ENCODE results near the gene GPR137C.
"Not testable (repeated sequence)": the region's sequence is repeated elsewhere in the genome, so short reads cannot be mapped to it uniquely, and the experiment has no call there.

GPR137C gene

DNA sequence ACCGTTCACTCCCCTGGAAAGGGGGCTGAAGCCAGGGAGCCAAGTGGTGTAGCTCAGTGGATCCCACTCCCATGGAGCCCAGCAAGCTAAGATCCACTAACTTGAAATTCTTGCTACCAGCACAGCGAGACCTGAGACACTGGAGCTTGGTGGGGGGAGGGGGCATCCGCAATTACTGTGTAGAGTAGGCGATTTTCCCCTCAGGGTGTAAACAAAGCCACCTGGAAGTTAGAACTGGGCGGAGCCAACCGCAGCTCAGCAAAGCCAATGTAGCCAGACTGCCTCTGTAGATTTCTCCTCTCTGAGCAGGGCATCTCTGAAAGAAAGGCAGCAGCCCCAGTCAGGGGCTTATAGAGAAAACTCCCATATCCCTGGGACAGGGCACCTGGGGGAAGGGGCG, 15.8 kb downstream of the GPR137C start:
- DNase-seq, result not testable (repeated sequence)

DNA sequence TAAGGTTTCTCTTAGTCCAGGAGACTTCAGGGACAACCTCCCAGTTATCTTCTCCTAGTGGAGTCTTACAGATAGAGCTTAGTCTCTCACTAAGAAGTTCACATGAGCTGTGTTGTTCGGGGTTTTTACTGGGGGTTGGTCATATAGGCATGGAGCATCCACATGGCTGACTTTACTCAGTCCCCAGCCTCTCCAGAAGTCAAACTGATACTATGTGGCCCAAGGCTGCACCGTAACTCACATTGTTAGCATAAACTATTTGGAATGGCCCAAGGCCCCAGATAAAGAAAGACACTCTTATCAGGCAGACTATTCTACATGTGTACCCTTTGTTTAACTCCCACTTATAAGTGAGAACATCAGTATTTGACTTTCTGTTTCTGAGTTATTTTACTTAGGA, 23.2 kb downstream of the GPR137C start:
- DNase-seq, result no peak

DNA sequence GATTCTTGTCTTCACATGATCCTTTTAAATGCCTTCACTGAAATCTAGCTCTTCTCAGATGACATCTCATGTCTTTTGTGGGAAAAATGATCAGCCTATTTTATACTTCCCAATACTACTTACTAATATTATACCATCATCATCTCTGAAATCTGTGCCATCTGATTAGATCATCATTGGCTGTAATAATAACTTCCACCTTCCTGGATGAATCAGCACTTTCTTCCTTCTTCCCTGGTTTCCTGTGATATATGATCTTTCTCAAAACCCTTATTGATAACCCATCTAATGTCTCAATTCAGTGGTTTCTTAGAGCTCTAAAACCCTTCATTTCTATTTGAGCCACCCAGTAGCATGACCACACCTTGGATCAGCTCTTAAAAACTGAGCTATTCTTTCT, 30.9 kb downstream of the GPR137C start:
- DNase-seq, result no peak

DNA sequence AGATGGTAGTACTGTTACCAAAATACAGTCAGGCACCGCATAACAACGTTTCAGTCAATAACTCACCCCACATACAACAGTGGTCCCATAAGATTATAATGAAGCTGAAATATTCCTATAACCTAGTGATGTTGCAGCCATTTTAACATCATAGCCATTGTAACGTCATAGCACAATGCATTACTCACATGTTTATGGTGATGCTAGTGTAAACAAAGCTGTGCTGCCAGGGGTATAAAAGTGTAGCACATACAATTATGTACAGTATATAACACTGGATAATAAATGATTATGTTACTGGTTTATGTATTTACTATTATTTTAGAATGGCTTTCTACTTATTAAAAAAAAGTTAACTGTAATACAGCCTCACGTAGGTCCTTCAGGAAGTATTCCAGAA, 37.0 kb downstream of the GPR137C start:
- DNase-seq, result no peak

DNA sequence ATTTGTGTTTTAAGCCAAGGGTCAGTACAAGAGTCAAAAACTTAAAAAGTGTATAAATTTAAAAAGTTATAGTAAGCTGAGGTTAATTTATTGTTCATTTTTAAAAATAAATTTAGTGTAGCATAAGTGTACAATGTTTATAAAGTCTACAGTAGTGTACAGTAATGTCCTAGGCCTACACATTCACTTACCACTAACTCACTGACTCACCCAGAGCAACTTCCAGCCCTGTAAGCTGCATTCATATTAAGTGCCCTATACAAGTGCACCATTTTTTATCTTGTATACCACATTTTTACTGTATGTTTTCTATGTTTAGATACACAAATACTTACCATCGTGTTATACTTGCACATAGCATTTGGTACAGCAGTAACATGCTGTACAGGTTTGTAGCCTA, 37.7 kb downstream of the GPR137C start:
- DNase-seq, result no peak

DNA sequence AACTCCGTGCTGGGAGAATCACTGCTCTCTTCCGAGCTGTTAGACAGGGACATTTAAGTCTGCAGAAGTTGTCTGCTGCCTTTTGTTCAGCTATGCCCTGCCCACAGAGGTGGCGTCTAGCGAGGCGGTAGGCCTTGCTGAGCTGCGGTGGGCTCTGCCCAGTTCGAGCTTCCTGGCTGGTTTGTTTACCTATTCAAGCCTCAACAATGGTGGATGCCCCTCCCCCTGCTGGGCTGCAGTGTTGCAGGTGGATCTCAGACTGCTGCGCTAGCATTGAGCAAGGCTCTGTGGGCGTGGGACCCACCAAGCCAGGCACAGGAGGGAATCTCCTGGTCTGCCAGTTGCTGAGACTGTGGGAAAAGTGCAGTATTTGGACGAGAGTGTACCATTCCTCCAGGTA, 43.7 kb downstream of the GPR137C start:
- DNase-seq, result no peak

DNA sequence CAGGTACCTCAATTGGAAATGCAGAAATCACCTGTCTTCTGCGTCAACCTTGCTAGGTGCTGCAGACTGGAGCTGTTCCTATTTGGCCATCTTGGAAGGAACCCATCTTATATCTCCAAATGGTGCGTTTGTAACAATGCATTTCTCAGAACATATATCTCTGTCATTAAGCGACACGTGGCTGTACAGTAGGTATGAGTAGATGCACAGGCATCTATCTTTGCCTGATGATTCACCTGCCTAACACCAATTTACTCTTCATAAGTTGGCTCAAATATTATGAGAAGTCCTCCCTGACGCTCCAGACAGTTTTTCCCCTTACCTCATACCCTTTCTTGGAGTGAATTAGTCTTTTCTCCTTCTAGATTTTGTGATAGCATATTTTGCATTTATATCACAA, 44.2 kb downstream of the GPR137C start:
- no peak for DNase-seq

DNA sequence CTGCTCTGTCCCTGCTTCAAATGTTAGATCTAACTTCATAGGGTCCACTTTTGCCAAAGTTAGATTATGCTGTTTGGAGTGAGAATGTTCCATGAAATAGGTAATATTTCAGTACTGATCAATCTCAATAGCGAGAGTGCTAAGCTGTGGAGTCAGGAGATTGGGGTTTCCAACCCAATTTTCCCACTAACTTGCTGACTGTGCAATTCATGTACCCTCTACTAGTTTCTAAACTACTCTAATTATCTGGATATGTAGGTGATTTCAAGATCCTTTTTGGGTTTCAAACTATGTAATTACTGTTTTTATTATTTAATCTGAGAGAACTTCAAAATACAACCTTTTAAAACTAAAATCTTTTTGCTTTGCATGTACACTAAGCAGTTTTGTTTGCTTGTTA, 45.9 kb downstream of the GPR137C start:
- DNase-seq, result no peak

DNA sequence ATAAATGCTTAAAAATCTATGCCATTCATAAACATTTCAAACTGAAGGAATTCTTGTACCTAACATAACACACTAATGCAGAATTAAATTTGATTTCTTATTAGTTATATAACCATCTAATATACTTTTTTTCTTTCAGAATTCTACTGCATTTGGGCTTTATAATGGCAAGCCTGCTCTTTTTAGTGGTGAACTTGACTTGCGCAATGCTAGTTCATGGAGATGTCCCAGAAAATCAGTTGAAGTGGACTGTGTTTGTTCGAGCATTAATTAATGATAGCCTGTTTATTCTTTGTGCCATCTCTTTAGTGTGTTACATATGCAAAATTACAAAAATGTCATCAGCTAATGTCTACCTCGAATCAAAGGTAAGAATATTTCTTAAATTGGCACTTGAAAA, 47.3 kb downstream of the GPR137C start:
- DNase-seq, result no peak

DNA sequence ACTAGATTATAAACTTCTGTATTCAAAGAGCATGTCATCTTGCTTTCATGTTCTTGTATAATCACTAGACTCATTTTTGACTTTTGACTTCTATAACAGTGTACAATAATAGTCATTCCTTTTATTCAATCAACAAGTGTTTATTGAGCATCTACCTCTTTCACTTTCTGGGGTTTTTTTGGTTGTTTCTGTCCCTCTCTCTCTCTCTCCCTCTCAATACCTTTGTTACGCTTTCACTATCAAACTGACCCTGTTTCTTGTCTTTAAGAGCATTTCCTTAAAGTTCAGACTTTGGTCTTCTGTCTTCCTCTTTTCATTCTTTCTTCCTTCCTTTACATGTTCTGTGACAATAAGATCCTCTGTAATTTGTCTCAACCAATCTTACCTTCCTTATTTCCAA, 49.5 kb downstream of the GPR137C start:
- no peak for DNase-seq

DNA sequence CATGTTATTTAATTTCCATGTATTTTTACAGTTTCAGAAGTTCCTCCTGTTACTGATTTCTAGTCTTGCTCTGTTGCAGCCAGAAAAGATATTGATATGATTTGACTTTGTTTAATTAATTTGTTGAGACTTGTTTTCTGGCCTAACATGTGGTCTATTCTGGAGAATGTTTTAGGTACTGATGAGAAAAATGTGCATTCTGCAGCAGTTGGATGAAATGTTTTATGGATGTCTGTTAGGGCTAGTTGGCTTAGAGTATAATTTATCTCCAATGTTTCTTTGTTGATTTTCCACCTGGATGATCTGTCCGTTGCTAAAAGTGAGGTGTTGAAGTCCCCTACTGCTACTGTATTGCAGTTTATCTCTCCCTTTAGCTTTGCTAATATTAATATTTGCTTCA, 54.4 kb downstream of the GPR137C start:
- no peak for DNase-seq

DNA sequence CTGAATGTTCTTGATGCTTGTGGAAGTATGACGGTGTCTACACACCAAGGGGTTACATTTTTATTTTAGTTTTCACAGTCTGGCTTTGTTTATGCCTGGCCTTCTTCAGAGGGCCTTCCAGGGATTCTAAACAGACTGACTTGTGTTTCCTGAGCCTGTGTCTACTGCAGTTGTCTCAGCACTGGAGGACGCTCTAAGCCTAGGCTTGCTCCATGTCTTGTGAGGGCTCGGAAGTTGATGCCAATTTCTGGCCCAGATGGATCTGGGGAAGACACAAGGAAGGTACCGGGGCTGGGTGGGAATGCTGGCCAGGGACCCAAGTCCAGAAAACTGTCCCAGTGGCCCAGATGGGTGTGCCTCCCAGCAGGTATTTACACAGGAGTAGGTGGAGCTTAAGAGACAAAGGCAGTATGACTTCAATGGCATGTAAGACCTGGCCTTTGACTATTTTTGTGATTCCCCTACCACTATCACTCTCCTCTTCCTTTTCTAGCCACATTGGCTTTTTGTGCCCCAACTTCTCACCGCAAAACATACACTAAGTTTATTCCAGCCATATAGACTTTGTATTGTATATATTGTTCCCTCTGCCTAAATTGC, 56.9 kb downstream of the GPR137C start:
- DNase-seq, result no peak

DNA sequence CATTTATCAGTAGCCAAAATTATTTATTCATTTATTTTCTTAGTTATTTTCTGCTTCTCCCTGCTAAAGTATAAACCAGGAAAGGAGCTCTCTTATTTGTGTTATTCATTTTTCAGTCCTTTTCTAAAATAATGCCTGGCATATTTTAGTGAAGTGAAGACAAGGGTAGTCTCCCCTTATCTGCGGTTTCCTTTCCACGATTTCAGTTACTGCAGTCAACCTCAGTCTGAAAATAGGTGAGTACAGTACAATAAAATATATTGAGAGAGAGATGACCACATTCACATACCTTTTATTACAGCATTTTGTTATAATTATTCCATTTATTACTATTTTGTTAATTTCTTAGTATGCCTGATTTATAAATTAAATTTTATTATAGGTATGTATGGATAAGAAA, 57.6 kb downstream of the GPR137C start:
- no peak for DNase-seq

DNA sequence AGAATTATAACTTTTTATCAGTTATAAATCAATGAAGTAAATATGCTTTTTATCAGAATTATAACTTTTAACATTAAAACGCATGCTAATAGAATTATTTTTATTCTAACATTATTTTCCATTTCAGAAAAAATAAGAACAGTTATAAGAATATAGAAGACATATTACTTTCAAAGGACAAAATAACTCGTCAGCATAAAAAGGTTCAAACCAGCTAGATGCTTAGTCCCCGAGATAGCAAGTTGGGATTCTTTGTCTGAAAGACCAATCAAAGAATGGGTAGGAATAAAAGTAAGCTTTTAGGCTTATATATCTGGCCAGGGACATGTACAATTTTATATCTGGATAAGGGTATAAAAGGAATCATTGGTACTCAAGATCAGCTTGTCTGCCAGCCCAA, 66.0 kb downstream of the GPR137C start:
- no peak for DNase-seq

DNA sequence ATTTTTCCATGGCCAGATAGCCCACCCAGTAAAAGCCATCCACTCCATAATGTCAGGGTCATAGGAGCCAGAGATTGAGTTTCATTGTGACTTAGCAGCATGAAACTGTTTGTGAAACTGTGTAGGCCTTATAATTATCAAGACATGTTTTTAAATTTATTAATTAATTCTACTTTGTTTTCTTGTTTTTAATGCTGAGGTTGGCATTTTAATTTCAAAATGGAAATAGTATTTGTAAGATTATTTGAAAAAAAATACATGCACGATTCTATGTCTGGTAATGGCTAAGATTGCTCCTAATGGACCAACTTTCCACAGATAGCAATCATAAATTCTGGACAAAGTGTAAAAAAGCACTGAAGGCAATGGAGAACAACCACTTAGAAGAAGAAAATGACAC, 67.1 kb downstream of the GPR137C start:
- no peak for DNase-seq

DNA sequence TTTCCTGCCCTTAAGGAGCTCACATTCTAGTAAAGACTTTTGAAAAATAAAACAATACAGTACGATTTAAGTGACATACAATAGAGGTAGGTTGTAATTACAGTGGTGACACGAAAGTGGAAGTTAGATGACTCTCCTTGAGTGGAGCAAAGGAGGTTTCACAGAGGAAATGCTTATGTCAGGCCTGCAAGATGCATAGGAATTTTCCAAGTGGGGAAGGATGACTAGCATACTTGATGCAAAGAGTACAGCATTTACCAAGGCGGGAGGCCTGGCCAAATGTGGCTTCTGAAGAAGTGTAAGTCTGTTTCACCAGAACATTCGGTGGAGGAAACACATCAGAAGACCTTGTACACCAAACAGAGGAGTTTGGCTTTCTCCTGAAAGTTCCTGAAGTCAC, 87.5 kb downstream of the GPR137C start:
- DNase-seq, result no peak

DNA sequence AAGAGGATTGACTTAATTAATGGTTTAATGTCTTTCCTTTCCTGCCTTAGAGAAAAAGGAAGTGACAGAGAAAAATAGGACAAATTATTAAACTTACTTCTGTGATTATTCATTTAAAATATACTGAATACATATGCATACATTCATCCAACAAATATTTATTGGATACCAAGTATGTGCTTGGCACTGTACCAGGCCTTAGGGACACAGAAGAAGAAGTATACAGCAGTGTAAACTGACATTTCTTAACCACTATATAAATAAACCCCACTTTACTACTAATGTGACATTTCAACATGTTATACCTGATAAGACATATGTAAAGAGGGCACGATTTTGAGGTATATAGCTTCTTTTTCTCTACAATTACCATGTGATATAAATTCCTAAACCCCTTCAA, 89.1 kb downstream of the GPR137C start:
- DNase-seq, result no peak

DNA sequence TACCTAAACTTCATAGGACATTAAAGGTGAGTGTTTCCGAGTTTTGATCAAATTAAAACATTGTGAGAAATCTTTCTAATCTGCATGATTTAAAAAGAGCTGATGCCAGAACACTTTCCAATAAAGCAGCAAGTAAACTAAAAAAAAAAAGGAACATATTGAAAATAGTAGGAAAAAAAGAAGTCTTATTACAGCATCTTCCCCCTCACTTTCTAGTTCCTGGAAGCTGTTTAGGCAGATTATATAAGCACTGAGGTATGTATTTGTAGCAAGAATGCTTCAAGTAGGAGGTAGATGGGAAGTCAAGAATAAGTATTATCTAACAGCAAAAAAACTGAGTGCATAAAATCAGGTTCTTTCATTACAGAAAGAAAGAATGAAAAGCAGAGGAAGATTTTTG, 96.9 kb downstream of the GPR137C start:
- no peak for DNase-seq

DNA sequence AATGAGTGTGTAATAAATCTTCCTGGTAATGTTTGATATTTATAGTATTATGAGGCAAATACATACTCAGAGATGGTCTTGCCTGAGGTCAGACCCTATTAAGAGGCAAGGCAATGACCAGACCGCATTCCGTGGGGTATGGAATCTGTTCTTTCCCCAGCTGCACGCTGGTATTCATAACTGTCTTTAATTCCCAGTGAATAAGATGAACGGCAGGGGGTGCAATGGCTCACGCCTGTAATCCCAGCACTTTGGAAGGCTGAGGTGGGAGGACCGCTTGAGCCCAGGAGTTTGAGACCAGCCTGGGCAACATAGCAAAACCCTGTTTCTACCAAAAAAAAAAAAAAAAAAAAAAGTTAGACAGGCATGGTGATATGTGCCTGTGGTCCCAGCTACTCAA, 98.1 kb downstream of the GPR137C start:
- DNase-seq, result no peak

DNA sequence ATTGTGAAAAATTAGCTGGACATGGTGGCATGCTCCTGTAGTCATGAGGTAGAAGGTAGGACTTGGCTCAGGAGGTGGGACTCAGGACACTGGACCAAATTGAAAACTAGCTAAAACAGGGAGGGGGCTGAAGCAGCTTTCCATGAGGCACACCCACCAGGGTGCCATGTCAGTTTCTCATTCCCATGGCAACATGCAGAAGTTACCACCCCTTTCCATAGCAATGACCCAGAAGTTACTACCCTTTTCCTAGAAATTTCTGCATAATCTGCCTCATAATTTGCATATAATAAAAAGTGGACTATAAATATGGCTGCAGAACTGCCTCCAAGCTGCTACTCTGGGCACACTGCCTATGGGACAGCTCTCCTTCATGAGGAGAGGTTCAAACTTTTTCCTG, 104.3 kb downstream of the GPR137C start:
- DNase-seq, result no peak

DNA sequence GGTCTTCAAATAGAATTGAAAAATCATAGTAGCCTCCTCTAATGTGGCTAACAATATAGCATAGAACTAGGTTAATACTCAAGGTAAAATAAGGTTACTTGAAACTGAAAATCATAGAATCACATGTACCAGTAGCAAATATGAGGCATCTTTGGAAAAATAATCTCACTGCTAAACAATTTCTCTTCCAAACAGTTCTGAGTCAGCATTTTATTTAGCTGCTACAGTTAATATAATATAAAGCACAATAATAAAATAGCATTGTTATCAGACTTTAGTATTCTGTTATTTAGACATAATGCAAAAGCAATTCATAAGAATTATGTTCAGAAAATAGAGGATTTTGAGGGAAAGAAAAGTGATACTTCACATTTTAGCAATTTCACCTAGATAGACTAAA, 107.7 kb downstream of the GPR137C start:
- no peak for DNase-seq

DNA sequence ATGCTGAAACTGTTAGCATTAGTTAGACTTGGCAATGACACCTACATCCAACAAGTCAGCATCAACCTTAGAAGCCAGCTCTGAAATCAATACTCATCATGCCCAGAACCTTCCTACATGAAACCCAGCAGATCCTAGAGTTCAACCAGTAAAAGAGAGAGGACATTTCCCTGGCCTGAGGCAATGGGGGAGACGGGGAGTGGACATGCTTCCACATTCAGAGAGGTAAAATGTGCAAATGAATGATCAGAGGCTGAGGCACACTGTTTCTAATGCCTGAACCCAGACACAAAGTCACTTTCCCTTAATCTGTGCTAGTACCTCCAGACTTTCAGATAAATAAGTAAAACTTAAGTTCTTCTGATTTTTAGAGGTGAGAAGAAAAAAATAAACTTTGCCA, 108.2 kb downstream of the GPR137C start:
- no peak for DNase-seq

DNA sequence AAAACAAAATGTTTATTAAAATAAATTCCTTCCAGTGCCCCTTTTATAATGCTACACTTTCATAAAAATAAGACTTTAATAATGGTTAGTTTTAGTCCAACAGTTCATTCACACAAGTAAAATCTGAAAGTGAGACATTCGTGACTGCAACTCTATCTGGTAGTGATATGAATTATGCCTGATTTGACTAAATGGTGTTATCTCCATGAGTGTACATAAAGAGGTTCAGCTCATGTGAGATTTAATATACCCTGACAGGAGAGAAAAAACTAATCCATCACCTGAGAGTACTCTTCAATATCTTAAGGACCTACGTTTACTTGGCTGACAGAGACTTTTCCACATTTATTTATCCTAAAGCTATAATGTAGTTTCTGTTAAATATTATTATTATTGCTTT, 108.7 kb downstream of the GPR137C start:
- DNase-seq, result no peak

DNA sequence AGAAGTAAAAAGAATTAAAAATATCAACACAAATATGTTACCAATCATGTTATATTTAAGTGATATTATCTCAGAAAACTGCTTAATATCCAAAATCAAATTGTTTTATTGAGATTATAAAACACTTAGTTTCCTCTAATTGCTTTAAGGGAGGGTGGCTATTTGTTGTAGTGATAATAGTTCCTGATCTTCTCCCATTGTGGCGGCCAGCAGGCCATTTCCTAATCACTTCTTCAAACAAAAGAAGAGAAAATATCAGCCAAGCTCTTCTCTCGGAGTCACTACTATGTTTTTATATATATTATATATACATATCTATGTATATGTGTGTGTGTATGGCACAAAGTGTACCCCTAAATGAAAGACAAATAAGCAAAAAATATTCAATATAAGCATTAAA, 111.2 kb downstream of the GPR137C start:
- no peak for DNase-seq

DNA sequence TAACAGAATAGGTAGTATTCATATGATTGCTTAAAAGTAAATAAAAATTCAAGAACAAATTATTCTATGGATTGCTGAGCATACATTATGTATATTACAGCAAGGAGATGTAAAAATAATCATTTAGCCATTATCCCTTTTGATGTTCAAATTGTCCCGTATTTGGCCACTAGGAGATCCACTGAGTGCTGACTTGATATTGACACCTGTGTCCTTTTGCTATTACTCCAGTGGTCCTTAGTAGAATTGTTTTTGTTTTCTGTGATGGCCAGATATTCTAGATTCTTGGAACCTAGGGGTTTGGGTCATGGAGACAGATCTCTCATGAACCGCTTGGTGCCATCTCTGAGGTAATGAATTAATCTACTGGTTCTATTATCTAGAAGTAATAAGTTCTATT, 126.0 kb downstream of the GPR137C start:
- no peak for DNase-seq

DNA sequence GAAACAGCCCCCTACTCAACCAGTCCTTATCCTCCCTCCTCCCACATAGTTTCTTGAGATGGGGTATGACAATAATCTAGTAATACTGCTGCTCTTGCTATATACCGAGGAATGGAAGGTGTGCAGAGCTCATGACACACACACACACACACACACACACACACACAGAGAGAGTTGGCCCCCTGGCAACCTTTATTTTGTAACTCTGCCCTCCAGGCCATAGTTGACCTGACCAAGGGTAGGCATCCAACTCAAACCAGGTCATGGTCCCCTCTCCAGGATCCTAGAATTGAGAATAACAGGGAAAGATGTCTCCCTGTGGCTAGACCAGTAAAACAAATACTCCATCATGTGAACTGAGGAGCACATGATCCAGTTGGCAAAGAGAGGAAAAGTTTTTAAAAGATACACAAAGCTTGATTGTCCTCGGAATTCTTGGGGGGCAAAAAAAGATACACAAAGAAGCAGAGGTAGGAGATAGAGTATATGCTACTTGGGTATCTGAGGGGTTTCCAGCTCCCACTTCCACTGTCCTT, 131.4 kb downstream of the GPR137C start:
- no peak for DNase-seq

Data from activated gamma-delta T cell (primary cell).